ENCODE results near the gene TRIM45. TPM values are rescaled to one million over a fixed set of nuclear protein-coding genes. Genes with fewer than 3 reads are reported as not detected.

Gene TRIM45
- total and polyA plus RNA-seq, 9 donors: 2.9 to 7.7 (median 5.8) TPM

DNA sequence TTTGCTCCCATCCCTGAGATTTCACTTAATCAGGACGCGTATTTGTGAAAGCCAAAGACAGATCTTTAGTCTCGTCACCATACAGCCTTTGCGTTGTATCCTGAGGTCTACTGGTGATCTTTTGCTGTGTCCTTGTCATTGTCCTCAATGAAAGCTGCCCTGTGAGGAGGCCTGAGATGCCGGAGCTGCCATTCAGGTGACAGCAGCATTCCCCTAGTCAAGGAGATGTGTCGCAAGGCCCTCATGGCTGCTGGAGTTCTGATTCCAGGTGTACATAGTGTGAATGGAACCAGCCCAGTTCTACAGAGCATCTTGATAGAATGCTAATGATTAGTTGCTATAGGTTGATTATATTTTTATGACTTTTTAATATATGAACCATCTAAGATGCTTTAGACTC lies 37.3 kb downstream of the TRIM45 start:
- H3K4me1 ChIP-seq (ENCODE audit: insufficient read depth): no peaks in the 10 kb centered on the region
- TF ChIP-seq EP300 (IDR thresholded peaks at IDR 0.05) (no peak), POLR2A (IDR thresholded peaks at IDR 0.05) (no peak)
- TF ChIP-seq, protein P1, sequence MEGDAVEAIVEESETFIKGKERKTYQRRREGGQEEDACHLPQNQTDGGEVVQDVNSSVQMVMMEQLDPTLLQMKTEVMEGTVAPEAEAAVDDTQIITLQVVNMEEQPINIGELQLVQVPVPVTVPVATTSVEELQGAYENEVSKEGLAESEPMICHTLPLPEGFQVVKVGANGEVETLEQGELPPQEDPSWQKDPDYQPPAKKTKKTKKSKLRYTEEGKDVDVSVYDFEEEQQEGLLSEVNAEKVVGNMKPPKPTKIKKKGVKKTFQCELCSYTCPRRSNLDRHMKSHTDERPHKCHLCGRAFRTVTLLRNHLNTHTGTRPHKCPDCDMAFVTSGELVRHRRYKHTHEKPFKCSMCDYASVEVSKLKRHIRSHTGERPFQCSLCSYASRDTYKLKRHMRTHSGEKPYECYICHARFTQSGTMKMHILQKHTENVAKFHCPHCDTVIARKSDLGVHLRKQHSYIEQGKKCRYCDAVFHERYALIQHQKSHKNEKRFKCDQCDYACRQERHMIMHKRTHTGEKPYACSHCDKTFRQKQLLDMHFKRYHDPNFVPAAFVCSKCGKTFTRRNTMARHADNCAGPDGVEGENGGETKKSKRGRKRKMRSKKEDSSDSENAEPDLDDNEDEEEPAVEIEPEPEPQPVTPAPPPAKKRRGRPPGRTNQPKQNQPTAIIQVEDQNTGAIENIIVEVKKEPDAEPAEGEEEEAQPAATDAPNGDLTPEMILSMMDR (IDR thresholded peaks at IDR 0.05): no peak
- H3K27ac ChIP-seq: no peak overlapping the region
- WGBS, 3 donors: 80 to 82% (median 81%) methylated on average over 6 of the region's 6 CpGs
- no peak overlapping the region for H3K4me3 ChIP-seq
- intact Hi-C loops (cut with DNase I): no loop called here
- H3K27me3 ChIP-seq: no peaks in the 10 kb centered on the region
- no peaks in the 10 kb centered on the region for H3K36me3 ChIP-seq
- no peak for DNase-seq
- H3K9me3 ChIP-seq: no peaks in the 10 kb centered on the region

- intact Hi-C loops (cut with DNase I): loop anchor here in 1 of 4 donors (10.0 kb wide), 1 partner anchor 205 kb away; no protein-coding TSS in a partner anchor
- TF ChIP-seq POLR2A (IDR thresholded peaks at IDR 0.05) (no peak), EP300 (IDR thresholded peaks at IDR 0.05) (no peak)
- Histone ChIP-seq H3K9me3 (no peaks in the 10 kb centered on the region), H3K36me3 (no peaks in the 10 kb centered on the region), H3K4me3 (no peak overlapping the region), H3K27me3 (no peaks in the 10 kb centered on the region), H3K27ac (no peak overlapping the region), H3K4me1 (ENCODE audit: insufficient read depth) (no peaks in the 10 kb centered on the region)
- DNase-seq: no peak
- 78 to 86% (median 80%) methylated on average over 6 of the region's 6 CpGs for WGBS, 3 donors
Observed at GRCh38 chr1:117079737-117080136, 41.8 kb downstream of the TRIM45 start.

- intact Hi-C loops (cut with DNase I): loop anchor here in 1 of 4 donors (10.0 kb wide), 1 partner anchor 208 kb away; no protein-coding TSS in a partner anchor
- H3K4me3 ChIP-seq: no peak overlapping the region
- H3K36me3 ChIP-seq: no peaks in the 10 kb centered on the region
- H3K4me1 ChIP-seq (ENCODE audit: insufficient read depth): no peaks in the 10 kb centered on the region
- WGBS, 3 donors: 59 to 69% (median 68%) methylated on average over 3 of the region's 3 CpGs
- no peaks in the 10 kb centered on the region for H3K27me3 ChIP-seq
- H3K9me3 ChIP-seq: no peaks in the 10 kb centered on the region
- TF ChIP-seq POLR2A (IDR thresholded peaks at IDR 0.05) (no peak), EP300 (IDR thresholded peaks at IDR 0.05) (no peak)
- TF ChIP-seq, protein P1 (IDR thresholded peaks at IDR 0.05): no peak
- DNase-seq: no peak
- H3K27ac ChIP-seq: no peak overlapping the region
Observed at GRCh38 chr1:117077267-117077666, 44.3 kb downstream of the TRIM45 start.

GRCh38 chr1:117076648-117077047 lies 44.9 kb downstream of the TRIM45 start:
- intact Hi-C loops (cut with DNase I): loop anchor here in 1 of 4 donors (10.0 kb wide), 1 partner anchor 208 kb away; no protein-coding TSS in a partner anchor
- Histone ChIP-seq H3K36me3 (no peaks in the 10 kb centered on the region), H3K27me3 (no peaks in the 10 kb centered on the region), H3K27ac (no peak overlapping the region), H3K4me3 (no peak overlapping the region), H3K4me1 (ENCODE audit: insufficient read depth) (no peaks in the 10 kb centered on the region), H3K9me3 (no peaks in the 10 kb centered on the region)
- TF ChIP-seq, protein P1 (IDR thresholded peaks at IDR 0.05): no peak
- TF ChIP-seq EP300 (IDR thresholded peaks at IDR 0.05): no peak
- TF ChIP-seq POLR2A (IDR thresholded peaks at IDR 0.05): no peak
- no peak for DNase-seq
- 95 to 96% (median 96%) methylated on average over 5 of the region's 5 CpGs for WGBS, 3 donors

GRCh38 chr1:117070124-117070523 lies 51.4 kb downstream of the TRIM45 start:
- 92 to 95% (median 94%) methylated on average over 2 of the region's 2 CpGs for WGBS, 3 donors
- no peaks in the 10 kb centered on the region for H3K4me1 ChIP-seq (ENCODE audit: insufficient read depth)
- no peak overlapping the region for H3K27ac ChIP-seq

More at GRCh38 chr1:117070124-117070523, 51.4 kb downstream of the TRIM45 start:
- intact Hi-C loops (cut with DNase I): loop anchor here in 1 of 4 donors (5.0 to 10.0 kb wide), 2 partner anchors 57 to 215 kb away; no protein-coding TSS in a partner anchor
- Histone ChIP-seq H3K4me3 (no peak overlapping the region), H3K27me3 (no peaks in the 10 kb centered on the region), H3K36me3 (no peaks in the 10 kb centered on the region), H3K9me3 (no peaks in the 10 kb centered on the region)
- no peak for DNase-seq
- TF ChIP-seq, protein P1 (IDR thresholded peaks at IDR 0.05): no peak
- TF ChIP-seq POLR2A (IDR thresholded peaks at IDR 0.05) (no peak), EP300 (IDR thresholded peaks at IDR 0.05) (no peak)

Data from ovary (tissue), 9 donors.